Measurements from ENCODE around the gene HMGA1.
A peak's percentile ranks its signal among the peaks of the same experiment; 100 is the strongest.
"Not testable (repeated sequence)": the region's sequence is repeated elsewhere in the genome, so short reads cannot be mapped to it uniquely, and the experiment has no call there.

The HMGA1 gene

DNA sequence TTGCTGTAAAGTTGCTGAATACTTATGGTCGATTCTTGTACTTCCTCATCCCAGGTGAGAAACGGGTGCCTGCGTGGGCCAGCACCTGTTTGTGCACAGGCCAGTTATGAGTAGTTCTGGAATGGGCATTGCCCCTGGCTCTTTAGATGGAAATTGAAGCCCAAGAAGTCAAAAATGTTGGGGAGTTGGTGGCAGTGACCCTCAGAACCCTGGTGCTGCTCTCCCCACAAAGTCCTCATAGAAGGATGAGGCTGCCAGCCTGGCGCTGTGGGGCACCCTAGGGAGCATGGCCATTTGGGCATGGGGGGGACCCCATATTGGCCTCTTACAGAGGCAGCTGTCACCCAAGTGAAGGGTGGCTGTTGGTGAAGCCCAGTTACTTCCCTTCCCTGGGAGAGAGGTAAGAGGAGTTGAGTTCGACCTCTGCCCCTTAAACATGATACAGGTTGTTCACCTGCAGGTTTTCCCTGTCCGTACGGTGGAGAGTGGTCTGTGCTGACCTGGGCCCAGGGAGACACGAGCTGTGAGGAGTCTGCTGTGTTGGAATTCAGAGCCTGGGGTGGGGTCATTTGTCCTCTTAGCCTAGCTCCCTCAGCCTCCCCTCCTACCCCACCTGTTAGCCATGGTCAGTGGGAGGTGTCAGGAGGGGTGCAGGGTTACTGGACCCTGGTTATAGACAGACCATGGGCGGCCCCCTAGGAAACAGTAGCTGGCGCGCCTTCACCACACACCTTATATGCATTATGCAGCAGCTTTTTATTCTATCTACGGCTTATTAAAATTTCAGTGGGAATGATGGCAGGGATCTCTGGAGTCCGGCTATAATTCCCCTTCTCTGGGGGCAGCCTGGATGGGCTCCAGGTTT lies 4.9 kb downstream of the HMGA1 start:
- TF ChIP-seq MYC (IDR thresholded peaks at IDR 0.05; ENCODE audit: low read depth, low read length) (no peak), POLR2A (IDR thresholded peaks at IDR 0.05; ENCODE audit: extremely low read depth, insufficient read length) (no peak), CTCF (IDR thresholded peaks at IDR 0.05; ENCODE audit: low read depth, low read length) (no peak)
- TF ChIP-seq, protein P1, sequence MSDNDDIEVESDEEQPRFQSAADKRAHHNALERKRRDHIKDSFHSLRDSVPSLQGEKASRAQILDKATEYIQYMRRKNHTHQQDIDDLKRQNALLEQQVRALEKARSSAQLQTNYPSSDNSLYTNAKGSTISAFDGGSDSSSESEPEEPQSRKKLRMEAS (IDR thresholded peaks at IDR 0.05; ENCODE audit: low read depth, low read length), result no peak
- H3K4me3 ChIP-seq (ENCODE audit: low read depth, low read length), result no peak overlapping the region
- DNase-seq (ENCODE audit: low read depth), result no peak

GRCh38 chr6:34242252-34243130 lies 5.8 kb downstream of the HMGA1 start:
- no peak overlapping the region for H3K4me3 ChIP-seq (ENCODE audit: low read depth, low read length)
- no peak for DNase-seq (ENCODE audit: low read depth)
- TF ChIP-seq CTCF (IDR thresholded peaks at IDR 0.05; ENCODE audit: low read depth, low read length), result no peak
- TF ChIP-seq POLR2A (IDR thresholded peaks at IDR 0.05; ENCODE audit: extremely low read depth, insufficient read length), result no peak
- no peak for TF ChIP-seq MYC (IDR thresholded peaks at IDR 0.05; ENCODE audit: low read depth, low read length)
- TF ChIP-seq, protein P1 (IDR thresholded peaks at IDR 0.05; ENCODE audit: low read depth, low read length), result no peak

DNA sequence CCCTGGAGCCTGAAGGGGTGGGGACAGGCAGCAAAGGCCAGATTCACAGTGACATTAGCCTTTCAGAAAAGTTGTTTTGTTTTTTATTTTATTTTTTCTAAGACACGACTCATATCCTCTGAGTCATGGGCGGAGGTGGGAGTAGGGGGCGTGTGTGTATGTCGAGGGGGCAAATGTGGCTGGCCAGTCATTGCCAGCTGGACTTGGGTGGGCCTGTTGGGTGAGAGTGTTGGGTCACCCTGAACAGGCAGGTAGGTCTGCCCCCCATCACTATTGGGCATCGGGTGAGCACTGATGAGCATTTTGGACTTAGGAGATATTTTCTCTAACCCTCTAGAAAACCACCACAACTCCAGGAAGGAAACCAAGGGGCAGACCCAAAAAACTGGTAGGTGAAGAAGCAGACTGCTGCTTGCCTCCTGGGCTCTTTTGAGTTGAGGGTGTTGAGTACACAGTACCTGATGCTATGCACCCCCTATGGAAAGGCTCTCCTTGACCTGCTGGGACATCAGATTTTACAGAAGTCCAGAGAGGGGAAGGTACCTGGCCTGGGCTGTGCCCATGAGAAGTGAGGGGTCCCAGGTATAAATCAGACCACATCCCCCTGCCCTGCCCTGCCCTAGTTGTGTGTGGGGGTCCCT lies 6.6 kb downstream of the HMGA1 start:
- DNase-seq (ENCODE audit: low read depth), result peak; percentile 55
- H3K4me3 ChIP-seq (ENCODE audit: low read depth, low read length), result no peak overlapping the region

GRCh38 chr6:34243901-34244884 lies 7.5 kb downstream of the HMGA1 start:
- H3K4me3 ChIP-seq (ENCODE audit: low read depth, low read length), result no peak overlapping the region
- peak; percentile 94 for DNase-seq (ENCODE audit: low read depth)
- peak; percentile 38 for TF ChIP-seq CTCF (IDR thresholded peaks at IDR 0.05; ENCODE audit: low read depth, low read length)
- no peak for TF ChIP-seq POLR2A (IDR thresholded peaks at IDR 0.05; ENCODE audit: extremely low read depth, insufficient read length)
- no peak for TF ChIP-seq MYC (IDR thresholded peaks at IDR 0.05; ENCODE audit: low read depth, low read length)
- TF ChIP-seq, protein P1 (IDR thresholded peaks at IDR 0.05; ENCODE audit: low read depth, low read length), result no peak

More for the DNA sequence above, 6.6 kb downstream of the HMGA1 start:
- TF ChIP-seq, protein P1 (IDR thresholded peaks at IDR 0.05; ENCODE audit: low read depth, low read length), result no peak
- no peak for TF ChIP-seq MYC (IDR thresholded peaks at IDR 0.05; ENCODE audit: low read depth, low read length)
- no peak for TF ChIP-seq CTCF (IDR thresholded peaks at IDR 0.05; ENCODE audit: low read depth, low read length)
- no peak for TF ChIP-seq POLR2A (IDR thresholded peaks at IDR 0.05; ENCODE audit: extremely low read depth, insufficient read length)

GRCh38 chr6:34245032-34245760 lies 8.5 kb downstream of the HMGA1 start:
- DNase-seq (ENCODE audit: low read depth), result not testable (repeated sequence)

DNA sequence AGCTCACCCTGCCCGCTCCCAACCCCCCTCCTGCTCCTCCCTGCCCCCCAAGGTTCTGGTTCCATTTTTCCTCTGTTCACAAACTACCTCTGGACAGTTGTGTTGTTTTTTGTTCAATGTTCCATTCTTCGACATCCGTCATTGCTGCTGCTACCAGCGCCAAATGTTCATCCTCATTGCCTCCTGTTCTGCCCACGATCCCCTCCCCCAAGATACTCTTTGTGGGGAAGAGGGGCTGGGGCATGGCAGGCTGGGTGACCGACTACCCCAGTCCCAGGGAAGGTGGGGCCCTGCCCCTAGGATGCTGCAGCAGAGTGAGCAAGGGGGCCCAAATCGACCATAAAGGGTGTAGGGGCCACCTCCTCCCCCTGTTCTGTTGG lies 9.1 kb downstream of the HMGA1 start:
- DNase-seq (ENCODE audit: low read depth); H3K4me3 ChIP-seq (ENCODE audit: low read depth, low read length): not testable (repeated sequence)

More at GRCh38 chr6:34245032-34245760, 8.5 kb downstream of the HMGA1 start:
- not testable (repeated sequence) for H3K4me3 ChIP-seq (ENCODE audit: low read depth, low read length)
